DMS79 treated with DMSO at 0.1 percent for 48 hours (cell line): Measurements from ENCODE around the gene PSMB2.

Experiments used
- DNase-seq: peaks from one replicate; lab custom pipeline; 2025; lab: John Stamatoyannopoulos, UW

PSMB2 gene

GRCh38 chr1:35642471-35642955, 1.2 kb upstream of the PSMB2 start:
- DNase-seq, result no peak

- no peak for DNase-seq
Observed at GRCh38 chr1:35640380-35641232, 720 bp downstream of the PSMB2 start.

GRCh38 chr1:35637401-35637809, 3.9 kb downstream of the PSMB2 start:
- DNase-seq, result peak; percentile 59

- DNase-seq, result no peak
Observed at GRCh38 chr1:35633547-35633946, 7.8 kb downstream of the PSMB2 start.

- no peak for DNase-seq
Observed at GRCh38 chr1:35631396-35631795, 9.9 kb downstream of the PSMB2 start.

- DNase-seq, result no peak
Observed at GRCh38 chr1:35629051-35629450, 12.3 kb downstream of the PSMB2 start.

- DNase-seq, result no peak
Observed at GRCh38 chr1:35623832-35624231, 17.5 kb downstream of the PSMB2 start.

- no peak for DNase-seq
Observed at GRCh38 chr1:35622510-35623178, 18.7 kb downstream of the PSMB2 start.

- no peak for DNase-seq
Observed at GRCh38 chr1:35619237-35620121, 21.8 kb downstream of the PSMB2 start.

GRCh38 chr1:35615440-35615839, 25.9 kb downstream of the PSMB2 start:
- no peak for DNase-seq

GRCh38 chr1:35611655-35612054, 29.7 kb downstream of the PSMB2 start:
- no peak for DNase-seq

- DNase-seq, result no peak
Observed at GRCh38 chr1:35605867-35606182, 35.5 kb downstream of the PSMB2 start.

- DNase-seq, result no peak
Observed at GRCh38 chr1:35605071-35605866, 36.1 kb downstream of the PSMB2 start.

GRCh38 chr1:35603941-35604340, 37.4 kb downstream of the PSMB2 start:
- no peak for DNase-seq

- DNase-seq, result no peak
Observed at GRCh38 chr1:35603468-35603867, 37.9 kb downstream of the PSMB2 start.

- DNase-seq, result no peak
Observed at GRCh38 chr1:35600593-35600992, 40.7 kb downstream of the PSMB2 start.

- DNase-seq, result no peak
Observed at GRCh38 chr1:35599411-35599810, 41.9 kb downstream of the PSMB2 start.

- DNase-seq, result no peak
Observed at GRCh38 chr1:35598895-35599294, 42.4 kb downstream of the PSMB2 start.

GRCh38 chr1:35597870-35598269, 43.5 kb downstream of the PSMB2 start:
- DNase-seq, result no peak

- no peak for DNase-seq
Observed at GRCh38 chr1:35595684-35596083, 45.6 kb downstream of the PSMB2 start.

- no peak for DNase-seq
Observed at GRCh38 chr1:35594005-35594760, 47.1 kb downstream of the PSMB2 start.
